Breast epithelium (tissue), 3 donors: Measurements from ENCODE around the gene SMIM11.

ENCODE experiments used
- POLR2A ChIP-seq: fragments of 450-650 bp; IDR thresholded peaks from one replicate; pipeline ENCODE4 v1.6.1; 2016; ENCODE audit warnings: antibody characterized with exemption, mild to moderate bottlenecking, moderate library complexity
- TF ChIP-seq, protein P1 (sequence below), 3 donors: fragments of 450-650 bp; IDR thresholded peaks; one replicate each; pipeline ENCODE4 v1.5.1; 2016 to 2017; ENCODE audit warnings: antibody characterized with exemption in 3 of 3, mild to moderate bottlenecking in 3 of 3, moderate library complexity in 3 of 3

DNA sequence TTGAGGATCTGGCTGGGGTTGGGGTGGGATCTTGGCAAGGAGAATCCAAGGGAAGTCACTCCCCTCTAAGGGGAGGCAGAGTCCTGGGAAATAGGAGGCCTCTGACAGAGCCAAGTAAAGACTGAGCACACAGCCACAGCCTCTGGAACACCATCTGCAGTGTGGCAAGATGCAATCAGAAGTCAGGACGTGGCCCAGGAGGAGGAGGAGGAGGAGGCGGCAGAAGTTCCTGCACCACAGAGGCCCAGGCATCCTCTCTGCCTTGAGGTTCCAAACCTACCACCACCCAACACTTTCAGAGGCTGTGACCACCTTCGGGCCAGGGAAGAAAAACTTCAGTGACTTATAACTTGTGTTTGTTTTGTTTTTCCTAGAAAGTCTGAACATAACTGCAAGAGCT lies 35.2 kb upstream of the SMIM11 start:
- no peak for TF ChIP-seq POLR2A
- TF ChIP-seq, protein P1, sequence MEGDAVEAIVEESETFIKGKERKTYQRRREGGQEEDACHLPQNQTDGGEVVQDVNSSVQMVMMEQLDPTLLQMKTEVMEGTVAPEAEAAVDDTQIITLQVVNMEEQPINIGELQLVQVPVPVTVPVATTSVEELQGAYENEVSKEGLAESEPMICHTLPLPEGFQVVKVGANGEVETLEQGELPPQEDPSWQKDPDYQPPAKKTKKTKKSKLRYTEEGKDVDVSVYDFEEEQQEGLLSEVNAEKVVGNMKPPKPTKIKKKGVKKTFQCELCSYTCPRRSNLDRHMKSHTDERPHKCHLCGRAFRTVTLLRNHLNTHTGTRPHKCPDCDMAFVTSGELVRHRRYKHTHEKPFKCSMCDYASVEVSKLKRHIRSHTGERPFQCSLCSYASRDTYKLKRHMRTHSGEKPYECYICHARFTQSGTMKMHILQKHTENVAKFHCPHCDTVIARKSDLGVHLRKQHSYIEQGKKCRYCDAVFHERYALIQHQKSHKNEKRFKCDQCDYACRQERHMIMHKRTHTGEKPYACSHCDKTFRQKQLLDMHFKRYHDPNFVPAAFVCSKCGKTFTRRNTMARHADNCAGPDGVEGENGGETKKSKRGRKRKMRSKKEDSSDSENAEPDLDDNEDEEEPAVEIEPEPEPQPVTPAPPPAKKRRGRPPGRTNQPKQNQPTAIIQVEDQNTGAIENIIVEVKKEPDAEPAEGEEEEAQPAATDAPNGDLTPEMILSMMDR (IDR thresholded peaks at IDR 0.05), result no peak
